BE2C (cell line): Measurements from ENCODE around the gene CLDN4. TPM values are rescaled to one million over a fixed set of nuclear protein-coding genes. Genes with fewer than 3 reads are reported as not detected.
"Not testable (repeated sequence)": the region's sequence is repeated elsewhere in the genome, so short reads cannot be mapped to it uniquely, and the experiment has no call there.

ENCODE experiments used
- DNase-seq: peaks from one replicate; pipeline ENCODE4 v3.0.0-alpha.2; 2020
- H3K27me3 ChIP-seq: fragments of 250-450 bp; sonication (Bioruptor Pico); 2 replicates; pipeline ENCODE4 v1.5.1; 2020; ENCODE audit warnings: mild to moderate bottlenecking
- H3K36me3 ChIP-seq: fragments of 250-450 bp; sonication (Bioruptor Pico); 2 replicates; pipeline ENCODE4 v1.5.1; 2020; ENCODE audit warnings: mild to moderate bottlenecking
- H3K4me1 ChIP-seq: fragments of 250-450 bp; sonication (Bioruptor Pico); 2 replicates; pipeline ENCODE4 v1.5.1; 2020
- H3K4me3 ChIP-seq: 2 replicates; pipeline ENCODE4 v1.5.1; 2011; ENCODE audit warnings: low read depth, low read length
- H3K9me3 ChIP-seq: fragments of 250-450 bp; sonication (Bioruptor Pico); 2 replicates; pipeline ENCODE4 v1.5.1; 2020
- polyA plus RNA-seq: library from polyadenylated mRNA; unstranded; fragments of >200 nt; gene quantifications from one replicate; pipeline ENCODE4 v1.2.1, GENCODE V29; 2012; ENCODE audit warnings: low read depth, missing spikeins; ENCODE audit not compliant: insufficient read length, insufficient read depth
- TF ChIP-seq, protein P1 (sequence below): IDR thresholded peaks from 2 replicates; pipeline ENCODE4 v1.5.1; 2012; ENCODE audit warnings: mild to moderate bottlenecking, low read depth, low read length

CLDN4 gene
- polyA plus RNA-seq, result 22.2 TPM

DNA sequence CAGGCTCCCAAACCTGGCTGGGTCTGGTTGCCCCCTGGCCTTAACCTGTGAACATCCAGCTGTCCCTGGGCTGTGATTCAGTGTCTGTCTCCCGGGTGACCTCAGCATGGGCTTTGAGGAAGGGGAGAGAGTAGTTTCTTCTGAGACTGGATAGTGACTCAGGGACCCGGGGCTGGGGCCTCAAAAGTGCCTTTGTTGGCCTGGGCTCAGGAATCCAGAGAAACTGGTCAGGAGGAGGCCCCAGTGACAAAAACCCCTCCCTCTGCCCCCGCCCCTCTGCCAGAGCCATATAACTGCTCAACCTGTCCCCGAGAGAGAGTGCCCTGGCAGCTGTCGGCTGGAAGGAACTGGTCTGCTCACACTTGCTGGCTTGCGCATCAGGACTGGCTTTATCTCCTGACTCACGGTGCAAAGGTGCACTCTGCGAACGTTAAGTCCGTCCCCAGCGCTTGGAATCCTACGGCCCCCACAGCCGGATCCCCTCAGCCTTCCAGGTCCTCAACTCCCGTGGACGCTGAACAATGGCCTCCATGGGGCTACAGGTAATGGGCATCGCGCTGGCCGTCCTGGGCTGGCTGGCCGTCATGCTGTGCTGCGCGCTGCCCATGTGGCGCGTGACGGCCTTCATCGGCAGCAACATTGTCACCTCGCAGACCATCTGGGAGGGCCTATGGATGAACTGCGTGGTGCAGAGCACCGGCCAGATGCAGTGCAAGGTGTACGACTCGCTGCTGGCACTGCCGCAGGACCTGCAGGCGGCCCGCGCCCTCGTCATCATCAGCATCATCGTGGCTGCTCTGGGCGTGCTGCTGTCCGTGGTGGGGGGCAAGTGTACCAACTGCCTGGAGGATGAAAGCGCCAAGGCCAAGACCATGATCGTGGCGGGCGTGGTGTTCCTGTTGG lies at the start of gene CLDN4:
TSS of gene CLDN4 (plus strand) at position 316 of the 903 bp plus-strand sequence. CDS start at position 522, 206 bp downstream.
- H3K4me1 ChIP-seq, result peaks cover 30% of the 10 kb centered on the region
- no peaks in the 10 kb centered on the region for H3K36me3 ChIP-seq
- H3K9me3 ChIP-seq, result no peaks in the 10 kb centered on the region
- TF ChIP-seq, protein P1, sequence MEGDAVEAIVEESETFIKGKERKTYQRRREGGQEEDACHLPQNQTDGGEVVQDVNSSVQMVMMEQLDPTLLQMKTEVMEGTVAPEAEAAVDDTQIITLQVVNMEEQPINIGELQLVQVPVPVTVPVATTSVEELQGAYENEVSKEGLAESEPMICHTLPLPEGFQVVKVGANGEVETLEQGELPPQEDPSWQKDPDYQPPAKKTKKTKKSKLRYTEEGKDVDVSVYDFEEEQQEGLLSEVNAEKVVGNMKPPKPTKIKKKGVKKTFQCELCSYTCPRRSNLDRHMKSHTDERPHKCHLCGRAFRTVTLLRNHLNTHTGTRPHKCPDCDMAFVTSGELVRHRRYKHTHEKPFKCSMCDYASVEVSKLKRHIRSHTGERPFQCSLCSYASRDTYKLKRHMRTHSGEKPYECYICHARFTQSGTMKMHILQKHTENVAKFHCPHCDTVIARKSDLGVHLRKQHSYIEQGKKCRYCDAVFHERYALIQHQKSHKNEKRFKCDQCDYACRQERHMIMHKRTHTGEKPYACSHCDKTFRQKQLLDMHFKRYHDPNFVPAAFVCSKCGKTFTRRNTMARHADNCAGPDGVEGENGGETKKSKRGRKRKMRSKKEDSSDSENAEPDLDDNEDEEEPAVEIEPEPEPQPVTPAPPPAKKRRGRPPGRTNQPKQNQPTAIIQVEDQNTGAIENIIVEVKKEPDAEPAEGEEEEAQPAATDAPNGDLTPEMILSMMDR, result no peak
- peak; percentile 65 for DNase-seq
- H3K4me3 ChIP-seq, result no peak within 1 kb of the TSS
- H3K27me3 ChIP-seq, result no peaks in the 10 kb centered on the region

- no peaks in the 10 kb centered on the region for H3K9me3 ChIP-seq
- TF ChIP-seq, protein P1, result no peak
- no peaks in the 10 kb centered on the region for H3K36me3 ChIP-seq
- DNase-seq, result no peak
- no peaks in the 10 kb centered on the region for H3K27me3 ChIP-seq
- H3K4me3 ChIP-seq, result no peak overlapping the region
- H3K4me1 ChIP-seq, result no peaks in the 10 kb centered on the region
Measured at GRCh38 chr7:73786588-73786987, 44.2 kb upstream of the CLDN4 start.

DNA sequence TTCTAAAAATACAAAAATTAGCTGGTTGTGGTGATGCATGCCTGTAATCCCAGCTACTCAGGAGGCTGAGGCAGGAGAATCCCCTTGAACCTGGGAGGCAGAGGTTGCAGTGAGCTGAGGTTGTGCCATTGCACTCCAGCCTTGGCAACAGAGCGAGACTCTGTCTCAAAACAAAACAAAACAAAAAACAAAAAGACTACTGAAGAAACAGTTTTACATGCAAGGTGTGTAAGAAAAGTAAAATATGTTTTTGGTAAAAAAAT lies 43.1 kb upstream of the CLDN4 start:
- H3K4me1 ChIP-seq, H3K9me3 ChIP-seq, DNase-seq, H3K4me3 ChIP-seq, H3K36me3 ChIP-seq, H3K27me3 ChIP-seq: not testable (repeated sequence)

- no peak for DNase-seq
- TF ChIP-seq, protein P1, result no peak
- H3K9me3 ChIP-seq, result no peaks in the 10 kb centered on the region
- H3K27me3 ChIP-seq, result no peaks in the 10 kb centered on the region
- H3K4me1 ChIP-seq, result no peaks in the 10 kb centered on the region
- H3K4me3 ChIP-seq, result no peak overlapping the region
- H3K36me3 ChIP-seq, result no peaks in the 10 kb centered on the region
Measured at GRCh38 chr7:73789051-73789450, 41.7 kb upstream of the CLDN4 start.

DNA sequence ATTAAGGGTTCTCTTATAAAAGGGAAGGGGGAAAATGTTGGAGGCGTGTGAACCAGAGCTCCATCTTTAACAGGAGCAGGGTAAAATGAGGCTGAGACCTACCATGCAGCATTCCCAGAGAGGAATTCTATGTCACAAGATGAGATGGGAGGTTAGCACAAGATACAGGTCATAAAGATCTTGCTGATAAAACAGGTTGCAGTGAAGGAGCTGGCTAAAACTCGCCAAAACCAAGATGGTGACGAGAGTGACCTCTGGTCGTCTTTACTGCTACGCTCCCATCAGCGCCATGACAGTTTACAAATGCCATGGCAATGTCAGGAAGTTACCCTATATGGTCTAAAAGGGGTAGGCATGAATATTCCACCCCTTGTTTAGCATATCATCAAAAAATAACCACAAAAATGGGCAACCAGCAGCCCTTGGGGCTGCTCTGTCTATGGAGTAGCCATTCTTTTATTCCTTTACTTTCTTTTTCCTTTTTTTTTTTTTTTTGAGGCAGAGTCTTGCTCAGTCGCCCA lies 39.6 kb upstream of the CLDN4 start:
- DNase-seq, H3K4me1 ChIP-seq, H3K27me3 ChIP-seq, H3K36me3 ChIP-seq, H3K4me3 ChIP-seq, H3K9me3 ChIP-seq: not testable (repeated sequence)

- not testable (repeated sequence) for H3K27me3 ChIP-seq, H3K36me3 ChIP-seq, H3K4me3 ChIP-seq, DNase-seq, H3K4me1 ChIP-seq, H3K9me3 ChIP-seq
Measured at GRCh38 chr7:73795188-73795587, 35.6 kb upstream of the CLDN4 start.

GRCh38 chr7:73796656-73797055 lies 34.1 kb upstream of the CLDN4 start:
- H3K9me3 ChIP-seq, H3K27me3 ChIP-seq, H3K36me3 ChIP-seq, H3K4me1 ChIP-seq, DNase-seq, H3K4me3 ChIP-seq: not testable (repeated sequence)

GRCh38 chr7:73797176-73797575 lies 33.6 kb upstream of the CLDN4 start:
- not testable (repeated sequence) for H3K4me3 ChIP-seq, H3K36me3 ChIP-seq, H3K4me1 ChIP-seq, H3K9me3 ChIP-seq, DNase-seq, H3K27me3 ChIP-seq
